ENCODE measurements around the gene AIMP1.

AIMP1 gene

GRCh38 chr4:106334741-106335470 lies 18.6 kb downstream of the AIMP1 start:
- H3K9me3 Mint-ChIP-seq: peaks cover 26% of the 10 kb centered on the region
- H3K27ac Mint-ChIP-seq: peak overlapping the region; percentile 12
- no peaks in the 10 kb centered on the region for H3K27me3 Mint-ChIP-seq (ENCODE audit: low read depth, poor library complexity)
- TF ChIP-seq, protein P1, sequence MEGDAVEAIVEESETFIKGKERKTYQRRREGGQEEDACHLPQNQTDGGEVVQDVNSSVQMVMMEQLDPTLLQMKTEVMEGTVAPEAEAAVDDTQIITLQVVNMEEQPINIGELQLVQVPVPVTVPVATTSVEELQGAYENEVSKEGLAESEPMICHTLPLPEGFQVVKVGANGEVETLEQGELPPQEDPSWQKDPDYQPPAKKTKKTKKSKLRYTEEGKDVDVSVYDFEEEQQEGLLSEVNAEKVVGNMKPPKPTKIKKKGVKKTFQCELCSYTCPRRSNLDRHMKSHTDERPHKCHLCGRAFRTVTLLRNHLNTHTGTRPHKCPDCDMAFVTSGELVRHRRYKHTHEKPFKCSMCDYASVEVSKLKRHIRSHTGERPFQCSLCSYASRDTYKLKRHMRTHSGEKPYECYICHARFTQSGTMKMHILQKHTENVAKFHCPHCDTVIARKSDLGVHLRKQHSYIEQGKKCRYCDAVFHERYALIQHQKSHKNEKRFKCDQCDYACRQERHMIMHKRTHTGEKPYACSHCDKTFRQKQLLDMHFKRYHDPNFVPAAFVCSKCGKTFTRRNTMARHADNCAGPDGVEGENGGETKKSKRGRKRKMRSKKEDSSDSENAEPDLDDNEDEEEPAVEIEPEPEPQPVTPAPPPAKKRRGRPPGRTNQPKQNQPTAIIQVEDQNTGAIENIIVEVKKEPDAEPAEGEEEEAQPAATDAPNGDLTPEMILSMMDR (IDR thresholded peaks at IDR 0.05): no peak
- H3K4me3 Mint-ChIP-seq: no peak overlapping the region
- DNase-seq: no peak
- no peaks in the 10 kb centered on the region for H3K4me1 Mint-ChIP-seq
- H3K36me3 Mint-ChIP-seq (ENCODE audit: low read depth): peaks cover 74% of the 10 kb centered on the region

DNA sequence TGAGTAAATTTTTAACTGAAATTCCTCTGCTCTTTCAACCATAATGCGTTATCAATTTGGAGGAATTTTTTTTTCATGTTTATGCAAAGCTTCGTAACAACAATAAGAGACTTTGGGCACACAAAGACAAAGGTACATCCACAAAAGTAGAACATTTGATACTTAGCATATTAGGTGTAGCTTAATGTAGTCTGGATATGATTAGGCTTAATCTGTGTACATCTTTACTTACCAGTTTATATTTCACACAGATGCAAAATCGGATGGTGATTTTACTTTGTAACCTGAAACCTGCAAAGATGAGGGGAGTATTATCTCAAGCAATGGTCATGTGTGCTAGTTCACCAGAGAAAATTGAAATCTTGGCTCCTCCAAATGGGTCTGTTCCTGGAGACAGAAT lies 20.3 kb downstream of the AIMP1 start:
- DNase-seq: no peak
- H3K27me3 Mint-ChIP-seq (ENCODE audit: low read depth, poor library complexity): no peaks in the 10 kb centered on the region
- TF ChIP-seq, protein P1 (IDR thresholded peaks at IDR 0.05): no peak
- H3K9me3 Mint-ChIP-seq: peaks cover 44% of the 10 kb centered on the region
- H3K36me3 Mint-ChIP-seq (ENCODE audit: low read depth): peaks cover 81% of the 10 kb centered on the region
- no peak overlapping the region for H3K4me3 Mint-ChIP-seq
- H3K4me1 Mint-ChIP-seq: no peaks in the 10 kb centered on the region
- no peak overlapping the region for H3K27ac Mint-ChIP-seq

- TF ChIP-seq, protein P1 (IDR thresholded peaks at IDR 0.05): no peak
- H3K36me3 Mint-ChIP-seq (ENCODE audit: low read depth): peaks cover 84% of the 10 kb centered on the region
- peaks cover 52% of the 10 kb centered on the region for H3K9me3 Mint-ChIP-seq
- H3K4me1 Mint-ChIP-seq: no peaks in the 10 kb centered on the region
- no peak overlapping the region for H3K27ac Mint-ChIP-seq
- no peaks in the 10 kb centered on the region for H3K27me3 Mint-ChIP-seq (ENCODE audit: low read depth, poor library complexity)
- DNase-seq: no peak
- no peak overlapping the region for H3K4me3 Mint-ChIP-seq
These were observed 21.6 kb downstream of the AIMP1 start for GRCh38 chr4:106337916-106338315.

GRCh38 chr4:106338671-106339070 lies 22.3 kb downstream of the AIMP1 start:
- DNase-seq: no peak
- Mint-ChIP-seq H3K4me1 (no peaks in the 10 kb centered on the region), H3K27ac (no peak overlapping the region), H3K9me3 (peaks cover 52% of the 10 kb centered on the region), H3K27me3 (ENCODE audit: low read depth, poor library complexity) (no peaks in the 10 kb centered on the region), H3K36me3 (ENCODE audit: low read depth) (peaks cover 83% of the 10 kb centered on the region), H3K4me3 (no peak overlapping the region)
- TF ChIP-seq, protein P1 (IDR thresholded peaks at IDR 0.05): no peak

DNA sequence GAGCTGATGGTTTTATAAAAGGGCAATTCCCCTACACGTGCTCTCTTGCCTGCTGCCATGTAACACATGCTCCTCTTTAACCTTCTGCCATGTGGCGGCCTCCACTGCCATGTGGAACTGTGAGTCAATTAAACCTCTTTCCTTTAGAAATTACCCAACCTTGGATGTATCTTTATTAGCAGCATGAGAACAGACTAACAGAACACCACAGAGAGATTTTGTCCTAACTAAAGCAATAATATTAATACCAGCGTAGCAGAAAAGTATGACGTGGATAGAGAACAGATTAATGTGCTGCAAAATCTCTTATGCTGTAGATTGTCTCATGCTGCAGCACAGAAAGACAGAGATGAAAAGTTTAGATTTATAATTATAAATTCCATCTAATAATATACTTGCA lies 23.1 kb downstream of the AIMP1 start:
- no peak for DNase-seq
- TF ChIP-seq, protein P1 (IDR thresholded peaks at IDR 0.05): no peak
- Mint-ChIP-seq H3K27me3 (ENCODE audit: low read depth, poor library complexity) (no peaks in the 10 kb centered on the region), H3K27ac (no peak overlapping the region), H3K4me1 (no peaks in the 10 kb centered on the region), H3K4me3 (no peak overlapping the region), H3K36me3 (ENCODE audit: low read depth) (peaks cover 80% of the 10 kb centered on the region), H3K9me3 (peaks cover 52% of the 10 kb centered on the region)

DNA sequence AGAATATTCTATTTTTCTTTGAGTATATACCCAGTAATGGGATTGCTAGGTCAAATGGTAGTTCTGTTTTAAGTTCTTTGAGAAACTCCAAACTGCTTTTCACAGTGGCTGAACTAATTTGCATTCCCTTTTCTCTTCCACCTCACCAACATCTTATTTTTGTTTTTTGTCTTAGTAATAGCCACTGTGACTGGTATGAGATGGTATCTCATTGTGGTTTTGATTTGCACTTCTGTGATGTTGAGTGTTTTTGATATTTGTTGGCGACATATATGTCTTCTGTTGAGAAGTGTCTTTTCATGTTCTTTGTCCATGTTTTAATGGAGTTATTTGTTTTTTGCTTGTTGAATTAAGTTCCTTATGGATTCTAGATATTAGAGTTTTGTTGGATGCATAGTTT lies 24.4 kb downstream of the AIMP1 start:
- TF ChIP-seq, protein P1 (IDR thresholded peaks at IDR 0.05): no peak
- no peak for DNase-seq
- H3K36me3 Mint-ChIP-seq (ENCODE audit: low read depth): peaks cover 70% of the 10 kb centered on the region
- H3K9me3 Mint-ChIP-seq: peaks cover 52% of the 10 kb centered on the region
- no peak overlapping the region for H3K4me3 Mint-ChIP-seq
- H3K27ac Mint-ChIP-seq: no peak overlapping the region
- no peaks in the 10 kb centered on the region for H3K27me3 Mint-ChIP-seq (ENCODE audit: low read depth, poor library complexity)
- no peaks in the 10 kb centered on the region for H3K4me1 Mint-ChIP-seq

All from nephron progenitor cell (in vitro differentiated cells).